HCT116 (cell line): Measurements from ENCODE around the gene RHOG. TPM values are rescaled to one million over a fixed set of nuclear protein-coding genes. Genes with fewer than 3 reads are reported as not detected.

ENCODE experiments used
- CBX3 ChIP-seq: IDR thresholded peaks from 2 replicates; pipeline ENCODE4 v1.6.1; 2012; ENCODE audit warnings: low read depth
- MAX ChIP-seq: IDR thresholded peaks from 2 replicates; pipeline ENCODE4 v1.6.1; 2012
- REST ChIP-seq: IDR thresholded peaks from 2 replicates; pipeline ENCODE4 v1.6.1; 2012; ENCODE audit warnings: low read depth
- SP1 ChIP-seq: IDR thresholded peaks from 2 replicates; pipeline ENCODE4 v1.6.1; 2012; ENCODE audit warnings: low read depth
- YY1 ChIP-seq: IDR thresholded peaks from 2 replicates; pipeline ENCODE4 v1.6.1; 2011; ENCODE audit warnings: low read length, low read depth, moderate library complexity, mild to moderate bottlenecking; ENCODE audit not compliant: insufficient replicate concordance; ENCODE audit errors: extremely low read depth
- ZNF274 ChIP-seq: fragments of 200-500 bp; sonication (Bioruptor generic); IDR thresholded peaks from 2 replicates; pipeline ENCODE4 v1.6.1; 2014; ENCODE audit warnings: mild to moderate bottlenecking, low read depth, low read length, inconsistent platforms
- total RNA-seq: library from RNA; stranded (reverse); gene quantifications from one replicate; pipeline ENCODE4 v1.2.1, GENCODE V29; 2021; ENCODE audit not compliant: unreplicated experiment

Gene RHOG
- total RNA-seq, 1 experiment from 2014 or later: 49.1 TPM

GRCh38 chr11:3781423-3781822 lies 59.3 kb downstream of the RHOG start (continued):
- TF ChIP-seq YY1 (no peak), SP1 (no peak), REST (no peak), CBX3 (no peak), MAX (no peak), ZNF274 (no peak)

Other genes starting within 250 kb of the RHOG start
- gene ART5, start 199.0 kb downstream of the RHOG start, total RNA-seq: 5.6 TPM
- not detected for gene ART1, start 195.8 kb downstream of the RHOG start, total RNA-seq
- 3.0 TPM for gene CHRNA10, start 169.6 kb downstream of the RHOG start, total RNA-seq
- 98.4 TPM for gene NUP98, start 43.4 kb downstream of the RHOG start, total RNA-seq
- 30.5 TPM for gene PGAP2, start 32.4 kb downstream of the RHOG start, total RNA-seq
- gene STIM1, start 14.7 kb upstream of the RHOG start, total RNA-seq: 22.3 TPM